GM23338 (cell line): ENCODE measurements around the gene ZNF708. TPM values are rescaled to one million over a fixed set of nuclear protein-coding genes. Genes with fewer than 3 reads are reported as not detected.

Source experiments
- ATAC-seq: fragments of 200-7000 bp; cut with Tn5 transposase; 3 replicates; pipeline ENCODE4 v1.9.1; 2020
- DNase-seq: peaks from one replicate; pipeline ENCODE4 v3.0.0-alpha.2; 2015; ENCODE audit warnings: low spot score
- H2AFZ ChIP-seq: fragments of 200-600 bp; sonication (generic); 2 replicates; pipeline ENCODE4 v1.8.0; 2016; ENCODE audit warnings: antibody characterized with exemption, mild to moderate bottlenecking, moderate library complexity
- H3F3A ChIP-seq: fragments of 200-600 bp; sonication (generic); replicated peaks from 2 replicates; pipeline ENCODE4 v1.8.0; 2017; ENCODE audit warnings: antibody characterized with exemption, mixed run types, low read depth
- H3K27ac ChIP-seq: fragments of 200-600 bp; sonication (generic); 2 replicates; pipeline ENCODE4 v1.6.1; 2016; ENCODE audit warnings: low read depth
- H3K27me3 ChIP-seq: fragments of 200-600 bp; sonication (generic); 2 replicates; pipeline ENCODE4 v1.8.0; 2016; ENCODE audit warnings: mild to moderate bottlenecking, mixed run types, moderate library complexity; ENCODE audit not compliant: insufficient read depth
- H3K36me3 ChIP-seq: fragments of 200-600 bp; sonication (generic); 2 replicates; pipeline ENCODE4 v1.8.0; 2016; ENCODE audit warnings: mild to moderate bottlenecking; ENCODE audit not compliant: insufficient read depth
- H3K4me1 ChIP-seq: fragments of 200-600 bp; sonication (generic); 2 replicates; pipeline ENCODE4 v1.8.0; 2016; ENCODE audit warnings: mild to moderate bottlenecking, moderate library complexity; ENCODE audit not compliant: insufficient read depth
- H3K4me2 ChIP-seq: fragments of 200-600 bp; sonication (generic); 2 replicates; pipeline ENCODE4 v1.7.1; 2017; ENCODE audit warnings: mixed run types
- H3K4me3 ChIP-seq: fragments of 200-600 bp; sonication (generic); 2 replicates; pipeline ENCODE4 v1.6.1; 2016; ENCODE audit warnings: mixed run types
- H3K79me2 ChIP-seq: fragments of 200-600 bp; sonication (generic); replicated peaks from 2 replicates; pipeline ENCODE4 v1.8.0; 2017; ENCODE audit warnings: mild to moderate bottlenecking; ENCODE audit not compliant: insufficient read depth
- H3K9me2 ChIP-seq: fragments of 200-600 bp; sonication (generic); 2 replicates; pipeline ENCODE4 v1.8.0; 2017; ENCODE audit not compliant: insufficient read depth
- H4K20me1 ChIP-seq: fragments of 200-600 bp; sonication (generic); replicated peaks from 2 replicates; pipeline ENCODE4 v1.8.0; 2017; ENCODE audit warnings: mild to moderate bottlenecking; ENCODE audit not compliant: insufficient read depth
- H3K27ac Mint-ChIP-seq: 2 replicates; pipeline ENCODE4 v1.8.0; 2020; ENCODE audit warnings: inconsistent platforms, mild to moderate bottlenecking, moderate library complexity, mixed read lengths
- H3K27me3 Mint-ChIP-seq: 3 replicates; pipeline ENCODE4 v1.8.0; 2022; ENCODE audit warnings: low read depth, mild to moderate bottlenecking, moderate library complexity, mixed read lengths, inconsistent platforms; ENCODE audit not compliant: insufficient read depth, poor library complexity
- H3K36me3 Mint-ChIP-seq: 3 replicates; pipeline ENCODE4 v1.8.0; 2021; ENCODE audit warnings: low read depth, mild to moderate bottlenecking, inconsistent platforms, moderate library complexity, mixed read lengths
- H3K4me1 Mint-ChIP-seq: 3 replicates; pipeline ENCODE4 v1.8.0; 2020; ENCODE audit warnings: mild to moderate bottlenecking, inconsistent platforms, mixed read lengths
- H3K4me3 Mint-ChIP-seq: 3 replicates; pipeline ENCODE4 v1.8.0; 2021; ENCODE audit warnings: moderate library complexity, mild to moderate bottlenecking, inconsistent platforms, mixed read lengths
- H3K9me3 Mint-ChIP-seq: 3 replicates; pipeline ENCODE4 v1.8.0; 2020; ENCODE audit warnings: moderate library complexity, mild to moderate bottlenecking, inconsistent platforms, mixed read lengths
- JUNB ChIP-seq: IDR thresholded peaks from one replicate; pipeline ENCODE4 v1.6.1; 2016; ENCODE audit warnings: antibody characterized with exemption; ENCODE audit not compliant: unreplicated experiment
- POLR2AphosphoS5 ChIP-seq: IDR thresholded peaks from 2 replicates; pipeline ENCODE4 v1.6.1; 2016; ENCODE audit warnings: antibody characterized with exemption, low read depth
- long read RNA-seq: library from polyadenylated mRNA; unstranded; transcript quantifications from one replicate; pipeline ENCODE4 v2.0.0, GENCODE V29; 2020; ENCODE audit not compliant: unreplicated experiment
- polyA plus RNA-seq: library from polyadenylated mRNA; unstranded; fragments of >200 nt; fragmentation: Nextera tagmentation; extraction: Ambion mirVana; gene quantifications from 2 replicates; pipeline ENCODE4 v1.2.1, GENCODE V29; 2016
- total RNA-seq: library from RNA; depleted of rRNA; stranded (reverse); fragments of >200 nt; shearing (Covaris generic); gene quantifications from 2 replicates; pipeline ENCODE4 v1.2.3, GENCODE V29; 2014; rRNA removed
- TF ChIP-seq, protein P1 (sequence below): IDR thresholded peaks from one replicate; pipeline ENCODE4 v1.6.1; 2018; ENCODE audit warnings: antibody characterized with exemption; ENCODE audit not compliant: unreplicated experiment
- TF ChIP-seq, protein P2 (sequence below): fragments of 250-450 bp; sonication (Bioruptor Pico); IDR thresholded peaks from 2 replicates; pipeline ENCODE4 v1.5.0; 2020; ENCODE audit warnings: mild to moderate bottlenecking, moderate library complexity

The ZNF708 gene
- total RNA-seq = 53.2 and 71.9 TPM in 2 replicates
- 15.7 and 15.9 TPM in 2 replicates for polyA plus RNA-seq
- long read RNA-seq, full-length matches to known transcripts = 8 of 14 reads
- long read RNA-seq, partial matches to known transcripts = 0 of 14 reads
- long read RNA-seq, other reads (novel, unspliced or antisense) = 6 of 14 reads

GRCh38 chr19:21328885-21329605 is at the start of gene ZNF708:
TSS of gene ZNF708 (minus strand) at chr19:21329410. CDS start at chr19:21329212, 198 bp downstream.
- DNase-seq (peak; percentile 98), ATAC-seq (peak; percentile 99)
- Histone ChIP-seq H4K20me1 (0 out of 2 replicates have a peak, but pooled peaks cover 9% of the 10 kb centered on the region), H3K27ac (peak within 1 kb of the TSS; percentile 97), H3K4me2 (peak within 1 kb of the TSS; percentile 70), H3K4me1 (peaks cover 16% of the 10 kb centered on the region), H3K79me2 (peaks cover 49% of the 10 kb centered on the region), H3K27me3 (no peaks in the 10 kb centered on the region), H3F3A (no peaks in the 10 kb centered on the region), H3K4me3 (peak within 1 kb of the TSS; percentile 78), H2AFZ (0 out of 2 replicates have a peak within 1 kb of the TSS, but pooled peaks have one; percentile 2), H3K36me3 (peaks cover 16% of the 10 kb centered on the region), H3K9me2 (no peaks in the 10 kb centered on the region)
- Mint-ChIP-seq H3K4me1 (peaks cover 9% of the 10 kb centered on the region), H3K27me3 (peaks cover 2% of the 10 kb centered on the region), H3K4me3 (peak within 1 kb of the TSS; percentile 97), H3K9me3 (peaks cover 42% of the 10 kb centered on the region), H3K27ac (peak within 1 kb of the TSS; percentile 99), H3K36me3 (peaks cover 57% of the 10 kb centered on the region)
- TF ChIP-seq, protein P1, sequence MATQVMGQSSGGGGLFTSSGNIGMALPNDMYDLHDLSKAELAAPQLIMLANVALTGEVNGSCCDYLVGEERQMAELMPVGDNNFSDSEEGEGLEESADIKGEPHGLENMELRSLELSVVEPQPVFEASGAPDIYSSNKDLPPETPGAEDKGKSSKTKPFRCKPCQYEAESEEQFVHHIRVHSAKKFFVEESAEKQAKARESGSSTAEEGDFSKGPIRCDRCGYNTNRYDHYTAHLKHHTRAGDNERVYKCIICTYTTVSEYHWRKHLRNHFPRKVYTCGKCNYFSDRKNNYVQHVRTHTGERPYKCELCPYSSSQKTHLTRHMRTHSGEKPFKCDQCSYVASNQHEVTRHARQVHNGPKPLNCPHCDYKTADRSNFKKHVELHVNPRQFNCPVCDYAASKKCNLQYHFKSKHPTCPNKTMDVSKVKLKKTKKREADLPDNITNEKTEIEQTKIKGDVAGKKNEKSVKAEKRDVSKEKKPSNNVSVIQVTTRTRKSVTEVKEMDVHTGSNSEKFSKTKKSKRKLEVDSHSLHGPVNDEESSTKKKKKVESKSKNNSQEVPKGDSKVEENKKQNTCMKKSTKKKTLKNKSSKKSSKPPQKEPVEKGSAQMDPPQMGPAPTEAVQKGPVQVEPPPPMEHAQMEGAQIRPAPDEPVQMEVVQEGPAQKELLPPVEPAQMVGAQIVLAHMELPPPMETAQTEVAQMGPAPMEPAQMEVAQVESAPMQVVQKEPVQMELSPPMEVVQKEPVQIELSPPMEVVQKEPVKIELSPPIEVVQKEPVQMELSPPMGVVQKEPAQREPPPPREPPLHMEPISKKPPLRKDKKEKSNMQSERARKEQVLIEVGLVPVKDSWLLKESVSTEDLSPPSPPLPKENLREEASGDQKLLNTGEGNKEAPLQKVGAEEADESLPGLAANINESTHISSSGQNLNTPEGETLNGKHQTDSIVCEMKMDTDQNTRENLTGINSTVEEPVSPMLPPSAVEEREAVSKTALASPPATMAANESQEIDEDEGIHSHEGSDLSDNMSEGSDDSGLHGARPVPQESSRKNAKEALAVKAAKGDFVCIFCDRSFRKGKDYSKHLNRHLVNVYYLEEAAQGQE = no peak
- peak; percentile 92 for TF ChIP-seq POLR2AphosphoS5

DNA sequence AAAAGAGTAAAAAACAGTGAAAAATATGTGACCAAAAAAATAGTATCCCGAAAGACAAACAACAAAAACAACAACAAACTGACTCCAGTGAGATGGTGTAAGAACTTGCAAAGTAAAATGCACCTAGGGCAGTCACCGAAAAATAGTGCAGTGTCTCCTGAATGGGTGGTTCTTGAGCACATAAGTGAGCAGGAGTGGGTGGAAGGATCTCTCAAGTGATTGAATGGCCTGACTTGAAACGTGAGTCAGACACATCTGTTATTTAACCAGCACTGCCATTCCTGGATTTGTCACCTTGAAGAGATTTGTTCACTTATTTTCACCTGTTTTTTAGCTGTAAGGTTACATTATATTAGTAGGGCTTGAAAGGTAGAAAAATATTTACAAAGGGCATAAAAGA is 33.1 kb upstream of the ZNF708 start:
- Histone ChIP-seq H3K79me2 (peaks cover 83% of the 10 kb centered on the region), H3K4me3 (no peak overlapping the region), H2AFZ (no peak overlapping the region), H3F3A (no peaks in the 10 kb centered on the region; the same call in none of the 2 replicates), H3K4me2 (no peak overlapping the region), H3K36me3 (peaks cover 56% of the 10 kb centered on the region), H3K27ac (no peak overlapping the region), H3K4me1 (peaks cover 17% of the 10 kb centered on the region; the same call in 1 of the 2 replicates), H3K27me3 (no peaks in the 10 kb centered on the region), H4K20me1 (peaks cover 50% of the 10 kb centered on the region), H3K9me2 (no peaks in the 10 kb centered on the region)
- TF ChIP-seq, protein P2, sequence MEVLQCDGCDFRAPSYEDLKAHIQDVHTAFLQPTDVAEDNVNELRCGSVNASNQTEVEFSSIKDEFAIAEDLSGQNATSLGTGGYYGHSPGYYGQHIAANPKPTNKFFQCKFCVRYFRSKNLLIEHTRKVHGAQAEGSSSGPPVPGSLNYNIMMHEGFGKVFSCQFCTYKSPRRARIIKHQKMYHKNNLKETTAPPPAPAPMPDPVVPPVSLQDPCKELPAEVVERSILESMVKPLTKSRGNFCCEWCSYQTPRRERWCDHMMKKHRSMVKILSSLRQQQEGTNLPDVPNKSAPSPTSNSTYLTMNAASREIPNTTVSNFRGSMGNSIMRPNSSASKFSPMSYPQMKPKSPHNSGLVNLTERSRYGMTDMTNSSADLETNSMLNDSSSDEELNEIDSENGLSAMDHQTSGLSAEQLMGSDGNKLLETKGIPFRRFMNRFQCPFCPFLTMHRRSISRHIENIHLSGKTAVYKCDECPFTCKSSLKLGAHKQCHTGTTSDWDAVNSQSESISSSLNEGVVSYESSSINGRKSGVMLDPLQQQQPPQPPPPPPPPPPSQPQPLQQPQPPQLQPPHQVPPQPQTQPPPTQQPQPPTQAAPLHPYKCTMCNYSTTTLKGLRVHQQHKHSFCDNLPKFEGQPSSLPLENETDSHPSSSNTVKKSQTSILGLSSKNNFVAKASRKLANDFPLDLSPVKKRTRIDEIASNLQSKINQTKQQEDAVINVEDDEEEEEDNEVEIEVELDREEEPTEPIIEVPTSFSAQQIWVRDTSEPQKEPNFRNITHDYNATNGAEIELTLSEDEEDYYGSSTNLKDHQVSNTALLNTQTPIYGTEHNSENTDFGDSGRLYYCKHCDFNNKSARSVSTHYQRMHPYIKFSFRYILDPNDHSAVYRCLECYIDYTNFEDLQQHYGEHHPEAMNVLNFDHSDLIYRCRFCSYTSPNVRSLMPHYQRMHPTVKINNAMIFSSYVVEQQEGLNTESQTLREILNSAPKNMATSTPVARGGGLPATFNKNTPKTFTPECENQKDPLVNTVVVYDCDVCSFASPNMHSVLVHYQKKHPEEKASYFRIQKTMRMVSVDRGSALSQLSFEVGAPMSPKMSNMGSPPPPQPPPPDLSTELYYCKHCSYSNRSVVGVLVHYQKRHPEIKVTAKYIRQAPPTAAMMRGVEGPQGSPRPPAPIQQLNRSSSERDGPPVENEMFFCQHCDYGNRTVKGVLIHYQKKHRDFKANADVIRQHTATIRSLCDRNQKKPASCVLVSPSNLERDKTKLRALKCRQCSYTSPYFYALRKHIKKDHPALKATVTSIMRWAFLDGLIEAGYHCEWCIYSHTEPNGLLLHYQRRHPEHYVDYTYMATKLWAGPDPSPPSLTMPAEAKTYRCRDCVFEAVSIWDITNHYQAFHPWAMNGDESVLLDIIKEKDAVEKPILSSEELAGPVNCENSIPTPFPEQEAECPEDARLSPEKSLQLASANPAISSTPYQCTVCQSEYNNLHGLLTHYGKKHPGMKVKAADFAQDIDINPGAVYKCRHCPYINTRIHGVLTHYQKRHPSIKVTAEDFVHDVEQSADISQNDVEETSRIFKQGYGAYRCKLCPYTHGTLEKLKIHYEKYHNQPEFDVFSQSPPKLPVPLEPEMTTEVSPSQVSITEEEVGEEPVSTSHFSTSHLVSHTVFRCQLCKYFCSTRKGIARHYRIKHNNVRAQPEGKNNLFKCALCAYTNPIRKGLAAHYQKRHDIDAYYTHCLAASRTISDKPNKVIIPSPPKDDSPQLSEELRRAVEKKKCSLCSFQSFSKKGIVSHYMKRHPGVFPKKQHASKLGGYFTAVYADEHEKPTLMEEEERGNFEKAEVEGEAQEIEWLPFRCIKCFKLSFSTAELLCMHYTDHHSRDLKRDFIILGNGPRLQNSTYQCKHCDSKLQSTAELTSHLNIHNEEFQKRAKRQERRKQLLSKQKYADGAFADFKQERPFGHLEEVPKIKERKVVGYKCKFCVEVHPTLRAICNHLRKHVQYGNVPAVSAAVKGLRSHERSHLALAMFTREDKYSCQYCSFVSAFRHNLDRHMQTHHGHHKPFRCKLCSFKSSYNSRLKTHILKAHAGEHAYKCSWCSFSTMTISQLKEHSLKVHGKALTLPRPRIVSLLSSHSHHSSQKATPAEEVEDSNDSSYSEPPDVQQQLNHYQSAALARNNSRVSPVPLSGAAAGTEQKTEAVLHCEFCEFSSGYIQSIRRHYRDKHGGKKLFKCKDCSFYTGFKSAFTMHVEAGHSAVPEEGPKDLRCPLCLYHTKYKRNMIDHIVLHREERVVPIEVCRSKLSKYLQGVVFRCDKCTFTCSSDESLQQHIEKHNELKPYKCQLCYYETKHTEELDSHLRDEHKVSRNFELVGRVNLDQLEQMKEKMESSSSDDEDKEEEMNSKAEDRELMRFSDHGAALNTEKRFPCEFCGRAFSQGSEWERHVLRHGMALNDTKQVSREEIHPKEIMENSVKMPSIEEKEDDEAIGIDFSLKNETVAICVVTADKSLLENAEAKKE (CRISPR knock-in tag) = no peak
- no peak for TF ChIP-seq JUNB
- H3K9me3 Mint-ChIP-seq = no peaks in the 10 kb centered on the region; the same call in 2 of the 3 replicates
- DNase-seq = no peak
- H3K36me3 Mint-ChIP-seq = peaks cover 83% of the 10 kb centered on the region
- H3K27me3 Mint-ChIP-seq = peaks cover 2% of the 10 kb centered on the region
- H3K27ac Mint-ChIP-seq = no peak overlapping the region
- no peak for ATAC-seq
- peak overlapping the region; percentile 20; the same call in 1 of the 3 replicates for H3K4me3 Mint-ChIP-seq
- peaks cover 4% of the 10 kb centered on the region; the same call in 1 of the 3 replicates for H3K4me1 Mint-ChIP-seq
